Pancreas (tissue), 10 donors: ENCODE results near the gene PRKCZ. TPM values are rescaled to one million over a fixed set of nuclear protein-coding genes. Genes with fewer than 3 reads are reported as not detected.
A peak's percentile ranks its signal among the peaks of the same experiment; 100 is the strongest.

Source experiments
- ATAC-seq, 4 donors: fragments of 200-7000 bp; cut with Tn5 transposase; one replicate each; pipeline versions ENCODE4 v1.8.0 to v1.9.1; 2020; ENCODE audit warnings: mild to moderate bottlenecking in 4 of 4, moderate library complexity in 4 of 4
- DNase-seq, 6 donors: peaks; one replicate each; pipeline ENCODE4 v3.0.0-alpha.2; 2020
- FAIRE-seq: peaks from 2 replicates; lab custom pipeline; 2012; peaks lifted over from hg19 to GRCh38; lab: Jason Lieb, UNC
- H3K27ac ChIP-seq, 4 donors: fragments of 200-600 bp; sonication (generic); 1 replicate in 3 of 4; 2 replicates in 1 of 4; pipeline versions ENCODE4 v1.5.0 to v1.8.0; 2020
- H3K27me3 ChIP-seq, 4 donors: fragments of 200-600 bp; one replicate each; pipeline ENCODE4 v1.8.0; 2021
- H3K36me3 ChIP-seq, 3 donors: fragments of 200-600 bp; sonication (generic) in 1 of 3; one replicate each; pipeline versions ENCODE4 v1.5.0 to v1.8.0; 2020 to 2021
- H3K4me1 ChIP-seq, 3 donors: fragments of 200-600 bp; one replicate each; pipeline ENCODE4 v1.8.0; 2021
- H3K4me3 ChIP-seq, 4 donors: fragments of 200-600 bp; sonication (generic) in 2 of 4; one replicate each; pipeline versions ENCODE4 v1.5.0 to v1.8.0; 2020 to 2021
- H3K9me3 ChIP-seq, 4 donors: fragments of 200-600 bp; one replicate each; pipeline ENCODE4 v1.8.0; 2021
- CTCF ChIP-seq, 4 donors: fragments of 200-600 bp; sonication (generic) in 3 of 4; IDR thresholded peaks; one replicate each; pipeline versions ENCODE4 v1.5.0 to v1.8.0; 2021; ENCODE audit warnings: antibody characterized with exemption in 4 of 4
- WGBS, 2 donors: extraction: QIAGEN DNeasy Blood & Tissue Kit; methylation state at CpG; one replicate each; pipeline ENCODE4 v1.1.7; 2013; 5-methylcytosine and 5-hydroxymethylcytosine counted together
- intact Hi-C, 3 donors: fragments of 100-400 bp; cut with DNase I; formaldehyde crosslinking; loops; one replicate each; pipeline versions ENCODE4 v1.11.1 to v1.14.2; 2022
- polyA plus RNA-seq, 2 donors: library from polyadenylated mRNA; stranded (reverse); fragments of 200-250 nt; gene quantifications; one replicate each; pipeline ENCODE4 v1.2.3, GENCODE V29; 2013
- total RNA-seq, 6 donors: library from RNA; stranded (reverse); fragmentation: NEBNext Ultra II Directional in 4 of 6; extraction: Animal tissue kit (Norgen Biotek cat#: 25700) in 4 of 6; gene quantifications; one replicate each; pipeline versions ENCODE4 v1.2.1 to v1.2.4, GENCODE V29; 2021 to 2023
- donor health status: healthy with polysubstance abuse.
- donor health status: DM: no; HTN: no; CAD: no; lungs with moderate emphysema.
- donor health status: DM: no; HTN: no; CAD: no.
- donor health status: control.
- donor health status: control.
- donor health status: Bipolar disorder and iron deficiency.
- donor health status: DM: yes; HTN: yes; CAD: no.
- donor health status: DM: no; HTN: no; CAD: no.
- donor health status: DM: no; HTN: no; CAD: no.
- donor health status: DM: yes; HTN: yes; CAD: no.

Gene PRKCZ
- total and polyA plus RNA-seq, 8 donors = 9.8 to 27.4 (median 17.1) TPM

- Histone ChIP-seq H3K36me3 (no peaks in the 10 kb centered on the region), H3K4me3 (peak overlapping the region; percentile 36 to 61 (median 50)), H3K27me3 (no peaks in the 10 kb centered on the region), H3K4me1 (peaks cover 0 to 31% (median 6%) of the 10 kb centered on the region in 3 donors), H3K27ac (peak overlapping the region; percentile 81 to 96 (median 94)), H3K9me3 (no peaks in the 10 kb centered on the region)
- FAIRE-seq (no peak), ATAC-seq (peak; percentile 3 to 8 (median 4)), DNase-seq (peak in 3 of 6 donors; percentile 52 to 85 (median 56))
- intact Hi-C loops = loop anchor here in 2 of 3 donors (10.0 kb wide), 2 partner anchors 184 to 424 kb away; no protein-coding TSS in a partner anchor
- no peak for TF ChIP-seq CTCF (IDR thresholded peaks at IDR 0.05)
- WGBS, 2 donors = 37 to 48% methylated on average over 19 of the region's 19 CpGs
These were observed 140.3 kb downstream of the PRKCZ start for GRCh38 chr1:2190491-2190976.

- Histone ChIP-seq H3K9me3 (no peaks in the 10 kb centered on the region), H3K4me1 (peaks cover 0 to 34% (median 6%) of the 10 kb centered on the region in 3 donors), H3K36me3 (no peaks in the 10 kb centered on the region), H3K27ac (peak overlapping the region in 2 of 4 donors; percentile 13 to 14), H3K27me3 (no peaks in the 10 kb centered on the region), H3K4me3 (no peak overlapping the region)
- ATAC-seq = no peak
- intact Hi-C loops = loop anchor here in 2 of 3 donors (10.0 kb wide), 2 partner anchors 182 to 422 kb away; no protein-coding TSS in a partner anchor
- 66 to 69% methylated on average over 30 of the region's 30 CpGs for WGBS, 2 donors
- FAIRE-seq = no peak
- DNase-seq = peak in 1 of 6 donors; percentile 44
- no peak for TF ChIP-seq CTCF (IDR thresholded peaks at IDR 0.05)
These were observed 142.1 kb downstream of the PRKCZ start for GRCh38 chr1:2192031-2192995.

- no peak for TF ChIP-seq CTCF (IDR thresholded peaks at IDR 0.05)
- peak overlapping the region in 2 of 4 donors; percentile 10 to 39 for H3K27ac ChIP-seq
- H3K27me3 ChIP-seq = no peaks in the 10 kb centered on the region
- peak overlapping the region in 2 of 4 donors; percentile 56 to 67 for H3K4me3 ChIP-seq
- ATAC-seq = no peak
- peak in 3 of 6 donors; percentile 36 to 86 (median 58) for DNase-seq
- H3K9me3 ChIP-seq = no peaks in the 10 kb centered on the region
- intact Hi-C loops = loop anchor here in 2 of 3 donors (10.0 kb wide), 2 partner anchors 181 to 421 kb away; no protein-coding TSS in a partner anchor
- H3K36me3 ChIP-seq = no peaks in the 10 kb centered on the region
- 36 to 48% methylated on average over 39 to 44 of the region's 44 CpGs for WGBS, 2 donors
- peaks cover 4 to 39% (median 8%) of the 10 kb centered on the region in 3 donors for H3K4me1 ChIP-seq
- no peak for FAIRE-seq
These were observed 143.5 kb downstream of the PRKCZ start for GRCh38 chr1:2193514-2194281.

- Histone ChIP-seq H3K36me3 (no peaks in the 10 kb centered on the region), H3K4me3 (peak within 1 kb of the TSS; percentile 43 to 67 (median 52)), H3K4me1 (peaks cover 8 to 43% (median 13%) of the 10 kb centered on the region in 3 donors), H3K27ac (peak within 1 kb of the TSS; percentile 69 to 89 (median 77)), H3K9me3 (no peaks in the 10 kb centered on the region), H3K27me3 (no peaks in the 10 kb centered on the region)
- peak in 2 of 6 donors; percentile 57 to 83 for DNase-seq
- intact Hi-C loops = loop anchor here in 2 of 3 donors (10.0 kb wide), 2 partner anchors 180 to 420 kb away; no protein-coding TSS in a partner anchor
- no peak for TF ChIP-seq CTCF (IDR thresholded peaks at IDR 0.05)
- FAIRE-seq = no peak
- ATAC-seq = peak; percentile 50 to 60 (median 60)
- 1% methylated on average over 63 of the region's 63 CpGs; no CpG with 5 or more reads in 1 of the 2 donors for WGBS, 2 donors
These were observed 144.2 kb downstream of the PRKCZ start, which contains the start of gene FAAP20 for GRCh38 chr1:2194319-2194897. Gene FAAP20 (minus strand): TSS chr1:2194772. CDS start chr1:2194749, 23 bp downstream.
